ENCODE results near the gene KRTAP12-4.

The KRTAP12-4 gene

GRCh38 chr21:44701541-44701940 is 47.1 kb upstream of the KRTAP12-4 start:
- TF ChIP-seq ARNTL (CRISPR knock-in tag; IDR thresholded peaks at IDR 0.05; ENCODE audit: borderline replicate concordance, low read depth) (no peak), BACH2 (CRISPR knock-in tag; IDR thresholded peaks at IDR 0.05; ENCODE audit: borderline replicate concordance) (no peak), GLIS3 (CRISPR knock-in tag; IDR thresholded peaks at IDR 0.05) (no peak), CREB5 (CRISPR knock-in tag; IDR thresholded peaks at IDR 0.05; ENCODE audit: low read depth) (no peak), ESRRG (CRISPR knock-in tag; IDR thresholded peaks at IDR 0.05) (no peak), ZFP3 (CRISPR knock-in tag; IDR thresholded peaks at IDR 0.05) (no peak), RARB (CRISPR knock-in tag; IDR thresholded peaks at IDR 0.05) (no peak), TOX (CRISPR knock-in tag; IDR thresholded peaks at IDR 0.05; ENCODE audit: borderline replicate concordance) (no peak), TSHZ2 (CRISPR knock-in tag; IDR thresholded peaks at IDR 0.05) (no peak), PPARA (CRISPR knock-in tag; IDR thresholded peaks at IDR 0.05; ENCODE audit: borderline replicate concordance) (no peak), OSR1 (CRISPR knock-in tag; IDR thresholded peaks at IDR 0.05) (no peak), ZNF8 (CRISPR knock-in tag; IDR thresholded peaks at IDR 0.05) (no peak), POU6F1 (CRISPR knock-in tag; IDR thresholded peaks at IDR 0.05; ENCODE audit: borderline replicate concordance, low read depth) (no peak), CSDC2 (CRISPR knock-in tag; IDR thresholded peaks at IDR 0.05) (no peak), ZNF70 (CRISPR knock-in tag; IDR thresholded peaks at IDR 0.05) (no peak), ZC3H10 (CRISPR knock-in tag; IDR thresholded peaks at IDR 0.05) (no peak), PATZ1 (CRISPR knock-in tag; IDR thresholded peaks at IDR 0.05; ENCODE audit: borderline replicate concordance) (no peak), TCF4 (CRISPR knock-in tag; IDR thresholded peaks at IDR 0.05; ENCODE audit: borderline replicate concordance) (no peak), ZFP30 (CRISPR knock-in tag; IDR thresholded peaks at IDR 0.05) (no peak), CSRNP3 (CRISPR knock-in tag; IDR thresholded peaks at IDR 0.05) (no peak)

GRCh38 chr21:44701023-44701400 is 46.6 kb upstream of the KRTAP12-4 start:
- ATAC-seq, result no peak
- no peak for TF ChIP-seq ARNTL (CRISPR knock-in tag; IDR thresholded peaks at IDR 0.05; ENCODE audit: borderline replicate concordance, low read depth)
- no peak for TF ChIP-seq ZFP3 (CRISPR knock-in tag; IDR thresholded peaks at IDR 0.05)
- TF ChIP-seq ESRRG (CRISPR knock-in tag; IDR thresholded peaks at IDR 0.05), result no peak
- TF ChIP-seq RARB (CRISPR knock-in tag; IDR thresholded peaks at IDR 0.05), result no peak
- no peak for TF ChIP-seq CREB5 (CRISPR knock-in tag; IDR thresholded peaks at IDR 0.05; ENCODE audit: low read depth)
- TF ChIP-seq POU6F1 (CRISPR knock-in tag; IDR thresholded peaks at IDR 0.05; ENCODE audit: borderline replicate concordance, low read depth), result no peak
- TF ChIP-seq TSHZ2 (CRISPR knock-in tag; IDR thresholded peaks at IDR 0.05), result no peak
- no peak for TF ChIP-seq TCF4 (CRISPR knock-in tag; IDR thresholded peaks at IDR 0.05; ENCODE audit: borderline replicate concordance)
- no peak for TF ChIP-seq SNAI2 (CRISPR knock-in tag; IDR thresholded peaks at IDR 0.05)
- TF ChIP-seq ZNF8 (CRISPR knock-in tag; IDR thresholded peaks at IDR 0.05), result no peak
- no peak for TF ChIP-seq TOX (CRISPR knock-in tag; IDR thresholded peaks at IDR 0.05; ENCODE audit: borderline replicate concordance)
- no peak for TF ChIP-seq PATZ1 (CRISPR knock-in tag; IDR thresholded peaks at IDR 0.05; ENCODE audit: borderline replicate concordance)
- no peak for TF ChIP-seq GLIS3 (CRISPR knock-in tag; IDR thresholded peaks at IDR 0.05)
- TF ChIP-seq ZNF70 (CRISPR knock-in tag; IDR thresholded peaks at IDR 0.05), result no peak

More at GRCh38 chr21:44701541-44701940, 47.1 kb upstream of the KRTAP12-4 start:
- ATAC-seq, result no peak
